OCI-LY1 (cell line): ENCODE data around the gene AUH.

Experiments
- H2AFZ ChIP-seq: fragments of 200-600 bp; sonication (generic), shearing (Covaris generic); 2 replicates; pipeline ENCODE4 v1.6.0; 2014; ENCODE audit warnings: antibody characterized with exemption, mild to moderate bottlenecking, low read length
- H3F3A ChIP-seq: fragments of 200-600 bp; sonication (generic), shearing (Covaris generic); 2 replicates; pipeline ENCODE4 v1.6.0; 2014; ENCODE audit warnings: mild to moderate bottlenecking, antibody characterized with exemption, low read length, moderate library complexity; ENCODE audit not compliant: insufficient read depth
- H3K27ac ChIP-seq: fragments of 200-600 bp; sonication (generic); 2 replicates; pipeline ENCODE4 v1.5.1; 2014; ENCODE audit warnings: low read length, mixed run types, mild to moderate bottlenecking, low read depth; ENCODE audit not compliant: poor library complexity, severe bottlenecking
- H3K27me3 ChIP-seq: fragments of 200-600 bp; sonication (generic); 2 replicates; pipeline ENCODE4 v1.6.0; 2014; ENCODE audit warnings: antibody characterized with exemption, mild to moderate bottlenecking, low read length, moderate library complexity; ENCODE audit not compliant: insufficient read depth
- H3K36me3 ChIP-seq: fragments of 200-600 bp; sonication (generic); 2 replicates; pipeline ENCODE4 v1.6.1; 2014; ENCODE audit warnings: mild to moderate bottlenecking, antibody characterized with exemption, low read length, moderate library complexity, mixed read lengths; ENCODE audit not compliant: insufficient read depth
- H3K4me1 ChIP-seq: fragments of 200-600 bp; sonication (generic); 2 replicates; pipeline ENCODE4 v1.5.1; 2014; ENCODE audit warnings: mild to moderate bottlenecking, low read length, moderate library complexity; ENCODE audit not compliant: insufficient read depth, severe bottlenecking
- H3K4me2 ChIP-seq: fragments of 200-600 bp; sonication (generic), shearing (Covaris generic); 2 replicates; pipeline ENCODE4 v1.6.1; 2014; ENCODE audit warnings: low read length
- H3K4me3 ChIP-seq: fragments of 200-600 bp; sonication (generic); 2 replicates; pipeline ENCODE4 v1.5.1; 2014; ENCODE audit warnings: low read length, low read depth, mild to moderate bottlenecking, mixed read lengths; ENCODE audit not compliant: poor library complexity, severe bottlenecking
- H3K79me2 ChIP-seq: fragments of 200-600 bp; shearing (Covaris generic); 2 replicates; pipeline ENCODE4 v1.6.1; 2016; ENCODE audit warnings: mixed run types, low read length, mixed read lengths; ENCODE audit not compliant: insufficient read depth
- H3K9ac ChIP-seq: fragments of 200-600 bp; sonication (generic), shearing (Covaris generic); 2 replicates; pipeline ENCODE4 v1.6.1; 2014; ENCODE audit warnings: mild to moderate bottlenecking, low read length, mixed read lengths
- H3K9me2 ChIP-seq: fragments of 200-600 bp; sonication (generic), shearing (Covaris generic); 2 replicates; pipeline ENCODE4 v1.6.1; 2014; ENCODE audit warnings: low read depth, mild to moderate bottlenecking, low read length, mixed read lengths
- H3K9me3 ChIP-seq: fragments of 200-600 bp; shearing (Covaris generic); 2 replicates; pipeline ENCODE4 v1.6.1; 2014; ENCODE audit warnings: low read length, mixed read lengths
- H4K20me1 ChIP-seq: fragments of 200-600 bp; sonication (generic), shearing (Covaris generic); 2 replicates; pipeline ENCODE4 v1.6.0; 2016; ENCODE audit warnings: mild to moderate bottlenecking, low read length; ENCODE audit not compliant: insufficient read depth
- EZH2 ChIP-seq: fragments of 200-600 bp; sonication (generic), shearing (Covaris generic); IDR thresholded peaks from 2 replicates; pipeline ENCODE4 v1.8.0; 2017; ENCODE audit warnings: borderline replicate concordance, mixed run types, mild to moderate bottlenecking, antibody characterized with exemption, low read length, moderate library complexity, mixed read lengths
- TF ChIP-seq, protein P1 (sequence below): fragments of 200-600 bp; sonication (generic), shearing (Covaris generic); IDR thresholded peaks from 2 replicates; pipeline ENCODE4 v1.5.1; 2017; ENCODE audit warnings: mild to moderate bottlenecking, antibody characterized with exemption, low read length, moderate library complexity, mixed read lengths

AUH gene

GRCh38 chr9:91176426-91176825 lies 185.3 kb downstream of the AUH start:
- Histone ChIP-seq H4K20me1 (no peaks in the 10 kb centered on the region), H2AFZ (no peak overlapping the region), H3K4me2 (no peak overlapping the region), H3K27ac (no peak overlapping the region), H3K27me3 (no peaks in the 10 kb centered on the region), H3K4me3 (no peak overlapping the region), H3K36me3 (no peaks in the 10 kb centered on the region), H3F3A (no peaks in the 10 kb centered on the region), H3K9ac (no peak overlapping the region), H3K79me2 (no peaks in the 10 kb centered on the region), H3K4me1 (no peaks in the 10 kb centered on the region), H3K9me2 (no peaks in the 10 kb centered on the region), H3K9me3 (peaks cover 3% of the 10 kb centered on the region; the same call in 1 of the 2 replicates)
- TF ChIP-seq EZH2, result no peak
- TF ChIP-seq, protein P1, sequence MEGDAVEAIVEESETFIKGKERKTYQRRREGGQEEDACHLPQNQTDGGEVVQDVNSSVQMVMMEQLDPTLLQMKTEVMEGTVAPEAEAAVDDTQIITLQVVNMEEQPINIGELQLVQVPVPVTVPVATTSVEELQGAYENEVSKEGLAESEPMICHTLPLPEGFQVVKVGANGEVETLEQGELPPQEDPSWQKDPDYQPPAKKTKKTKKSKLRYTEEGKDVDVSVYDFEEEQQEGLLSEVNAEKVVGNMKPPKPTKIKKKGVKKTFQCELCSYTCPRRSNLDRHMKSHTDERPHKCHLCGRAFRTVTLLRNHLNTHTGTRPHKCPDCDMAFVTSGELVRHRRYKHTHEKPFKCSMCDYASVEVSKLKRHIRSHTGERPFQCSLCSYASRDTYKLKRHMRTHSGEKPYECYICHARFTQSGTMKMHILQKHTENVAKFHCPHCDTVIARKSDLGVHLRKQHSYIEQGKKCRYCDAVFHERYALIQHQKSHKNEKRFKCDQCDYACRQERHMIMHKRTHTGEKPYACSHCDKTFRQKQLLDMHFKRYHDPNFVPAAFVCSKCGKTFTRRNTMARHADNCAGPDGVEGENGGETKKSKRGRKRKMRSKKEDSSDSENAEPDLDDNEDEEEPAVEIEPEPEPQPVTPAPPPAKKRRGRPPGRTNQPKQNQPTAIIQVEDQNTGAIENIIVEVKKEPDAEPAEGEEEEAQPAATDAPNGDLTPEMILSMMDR, result no peak

DNA sequence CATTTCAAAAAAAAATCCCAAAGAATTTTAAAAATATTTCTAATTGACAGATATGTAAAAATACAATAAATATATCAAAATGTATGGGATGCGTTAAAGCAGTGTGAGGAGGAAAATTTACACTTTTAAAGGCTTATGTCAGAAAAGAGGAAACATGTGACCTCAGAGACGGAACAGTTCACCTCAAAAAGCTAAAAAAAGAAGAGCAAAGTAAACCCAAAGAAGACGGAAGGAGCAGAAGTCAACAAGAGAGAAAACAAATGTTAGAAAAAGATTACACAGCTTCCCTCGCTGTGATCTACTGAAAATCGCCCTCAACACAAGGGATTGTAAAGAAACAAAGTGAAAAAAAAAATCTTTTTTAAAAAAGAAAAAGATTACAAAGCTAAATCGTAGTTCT lies 186.9 kb downstream of the AUH start:
- Histone ChIP-seq H3K27me3 (no peaks in the 10 kb centered on the region), H3K9me2 (no peaks in the 10 kb centered on the region), H4K20me1 (no peaks in the 10 kb centered on the region), H3K4me2 (no peak overlapping the region), H3K9me3 (peaks cover 6% of the 10 kb centered on the region), H3K79me2 (no peaks in the 10 kb centered on the region), H3K9ac (no peak overlapping the region), H3F3A (no peaks in the 10 kb centered on the region), H3K36me3 (no peaks in the 10 kb centered on the region), H3K4me3 (no peak overlapping the region), H3K27ac (no peak overlapping the region), H3K4me1 (no peaks in the 10 kb centered on the region), H2AFZ (no peak overlapping the region)
- no peak for TF ChIP-seq EZH2
- TF ChIP-seq, protein P1, result no peak

DNA sequence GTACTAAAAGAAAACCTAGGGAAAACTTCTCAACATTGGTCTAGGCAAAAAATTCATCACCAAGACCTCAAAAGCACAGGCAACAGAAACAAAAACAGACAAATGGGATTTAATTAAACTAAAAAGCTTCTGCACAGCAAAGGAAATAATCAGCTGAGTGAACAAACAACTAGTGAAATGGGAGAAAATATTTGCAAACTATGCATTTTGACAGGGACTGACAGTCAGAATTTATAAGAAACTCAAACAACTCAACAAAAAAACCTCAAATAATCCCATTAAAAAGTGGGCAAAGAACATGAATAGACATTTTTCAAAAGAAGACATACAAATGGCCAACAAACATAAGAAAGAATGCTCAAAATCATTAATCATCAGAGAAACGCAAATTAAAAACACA lies 189.4 kb downstream of the AUH start:
- Histone ChIP-seq H3K9me3 (peaks cover 6% of the 10 kb centered on the region), H3K27ac (no peak overlapping the region), H3K79me2 (no peaks in the 10 kb centered on the region), H3F3A (no peaks in the 10 kb centered on the region), H2AFZ (no peak overlapping the region), H3K4me1 (no peaks in the 10 kb centered on the region), H3K9me2 (no peaks in the 10 kb centered on the region), H3K36me3 (no peaks in the 10 kb centered on the region), H3K9ac (no peak overlapping the region), H3K27me3 (no peaks in the 10 kb centered on the region), H3K4me2 (no peak overlapping the region), H3K4me3 (no peak overlapping the region), H4K20me1 (no peaks in the 10 kb centered on the region)
- TF ChIP-seq, protein P1, result no peak
- no peak for TF ChIP-seq EZH2
